GM12892 (cell line): ENCODE results near the gene C1orf159.

Experiments
- POLR2A ChIP-seq: IDR thresholded peaks from 2 replicates; pipeline ENCODE4 v1.6.1; 2011; ENCODE audit warnings: low read depth, low read length, control low read depth
- POLR2AphosphoS5 ChIP-seq: IDR thresholded peaks from 2 replicates; pipeline ENCODE4 v1.6.1; 2011; ENCODE audit warnings: low read depth, low read length, control low read depth
- TAF1 ChIP-seq: IDR thresholded peaks from 2 replicates; pipeline ENCODE4 v1.6.1; 2011; ENCODE audit warnings: low read depth, mild to moderate bottlenecking, control low read depth, low read length, borderline replicate concordance

DNA sequence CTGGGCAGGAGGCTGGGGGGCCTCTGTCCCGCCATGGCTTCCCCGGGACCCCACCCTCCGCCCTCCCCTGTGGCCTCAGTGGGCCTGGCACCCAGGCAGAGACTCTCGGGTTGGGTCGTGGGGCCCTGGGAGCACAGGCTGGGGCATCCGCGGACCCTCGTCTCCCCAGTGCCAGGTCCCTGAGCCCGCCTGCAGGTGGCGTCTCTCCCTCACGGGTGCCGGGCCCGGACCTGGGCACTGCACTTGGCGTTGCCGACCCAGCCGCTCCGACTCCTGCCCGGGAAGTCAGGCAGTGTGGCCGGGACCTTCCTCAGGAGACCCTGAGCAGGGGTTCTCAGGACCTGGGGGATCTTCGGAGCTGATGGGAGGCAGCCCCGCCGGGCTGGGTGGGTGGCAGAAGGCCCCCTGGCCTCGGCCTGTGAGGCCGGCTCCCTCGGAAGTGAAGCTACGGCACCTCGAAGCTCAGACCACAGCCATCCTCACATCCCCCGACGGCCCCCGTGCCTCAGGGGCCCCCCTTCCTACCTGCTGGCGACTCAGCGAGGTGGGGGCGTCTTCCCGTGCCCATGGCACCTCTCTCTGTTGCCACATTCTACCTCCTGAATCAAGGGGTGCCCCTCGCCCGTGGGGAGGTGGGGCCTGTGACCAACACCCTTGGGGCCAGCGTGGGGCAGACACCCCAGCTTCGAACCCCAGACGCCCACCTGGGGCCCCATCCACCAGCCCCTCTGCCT is 6.4 kb upstream of the C1orf159 start:
- TF ChIP-seq POLR2A: no peak
- no peak for TF ChIP-seq POLR2AphosphoS5
- no peak for TF ChIP-seq TAF1
